Suprapubic skin (tissue), 4 donors: ENCODE results near the gene CDHR3. TPM values are rescaled to one million over a fixed set of nuclear protein-coding genes. Genes with fewer than 3 reads are reported as not detected.

Experiments
- DNase-seq, 2 donors: peaks; one replicate each; pipeline ENCODE4 v3.0.0-alpha.2; 2019; ENCODE audit warnings: low spot score in 2 of 2
- H3K27ac ChIP-seq: fragments of 200-600 bp; sonication (generic); one replicate; pipeline ENCODE4 v1.5.1; 2019
- H3K27me3 ChIP-seq: fragments of 200-600 bp; sonication (generic); one replicate; pipeline ENCODE4 v1.5.1; 2019
- H3K36me3 ChIP-seq: fragments of 200-600 bp; sonication (generic); one replicate; pipeline ENCODE4 v1.5.1; 2019
- H3K4me1 ChIP-seq: fragments of 200-600 bp; sonication (generic); one replicate; pipeline ENCODE4 v1.5.1; 2019
- H3K4me3 ChIP-seq: fragments of 200-600 bp; sonication (generic); one replicate; pipeline ENCODE4 v1.5.1; 2019; ENCODE audit warnings: mild to moderate bottlenecking
- H3K9me3 ChIP-seq: fragments of 200-600 bp; sonication (generic); one replicate; pipeline ENCODE4 v1.5.1; 2019
- EP300 ChIP-seq: sonication (generic); formaldehyde crosslinking; IDR thresholded peaks from one replicate; pipeline ENCODE4 v1.6.1; 2017; ENCODE audit warnings: antibody characterized with exemption
- POLR2A ChIP-seq, 2 donors: fragments of 450-650 bp; IDR thresholded peaks; one replicate each; pipeline ENCODE4 v1.6.1; 2017; ENCODE audit warnings: antibody characterized with exemption in 2 of 2, mild to moderate bottlenecking in 2 of 2, moderate library complexity in 2 of 2
- POLR2AphosphoS5 ChIP-seq, 3 donors: sonication (generic); formaldehyde crosslinking; IDR thresholded peaks; one replicate each; pipeline ENCODE4 v1.6.1; 2017; ENCODE audit warnings: antibody characterized with exemption in 3 of 3
- WGBS: methylation state at CpG from one replicate; pipeline ENCODE4 v1.1.5; 2018; 5-methylcytosine and 5-hydroxymethylcytosine counted together
- total RNA-seq, 4 donors: library from RNA; depleted of rRNA; stranded (reverse); fragments of >200 nt; gene quantifications; one replicate each; pipeline ENCODE4 v1.1.0, GENCODE V29; 2016
- TF ChIP-seq, protein P1 (sequence below), 2 donors: fragments of 200-600 bp in 1 of 2; fragments of 450-650 bp in 1 of 2; sonication (generic) in 1 of 2; IDR thresholded peaks; one replicate each; pipeline ENCODE4 v1.5.1; 2016 to 2019; ENCODE audit warnings: antibody characterized with exemption in 2 of 2, mild to moderate bottlenecking in 1 of 2, moderate library complexity in 1 of 2

Gene CDHR3
- total RNA-seq, 4 donors from 2014 or later, result 1.3 to 6.5 (median 2.7) TPM

DNA sequence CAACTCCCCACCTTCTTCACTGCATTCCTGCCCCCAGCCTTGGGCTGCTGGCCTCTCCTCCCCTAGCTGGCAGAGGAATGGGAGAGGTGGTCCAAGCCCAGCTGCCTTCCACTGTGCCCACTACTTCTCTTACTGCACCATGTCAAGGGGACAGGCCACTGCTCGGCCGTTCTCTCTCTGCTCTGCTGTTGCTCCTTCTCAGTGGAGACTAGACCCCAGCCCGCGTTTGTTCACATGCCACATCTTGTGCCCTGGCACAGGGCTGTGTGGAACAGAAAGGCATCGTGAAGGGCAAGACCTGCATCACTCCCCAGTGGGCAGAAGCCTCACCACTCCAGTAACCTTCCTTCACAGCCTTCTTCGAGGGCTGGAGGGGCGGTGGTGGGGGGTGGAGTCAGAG lies 711 bp upstream of the CDHR3 start:
- 83% methylated on average over 5 of the region's 7 CpGs for WGBS
- no peaks in the 10 kb centered on the region for H3K9me3 ChIP-seq
- DNase-seq, result no peak

DNA sequence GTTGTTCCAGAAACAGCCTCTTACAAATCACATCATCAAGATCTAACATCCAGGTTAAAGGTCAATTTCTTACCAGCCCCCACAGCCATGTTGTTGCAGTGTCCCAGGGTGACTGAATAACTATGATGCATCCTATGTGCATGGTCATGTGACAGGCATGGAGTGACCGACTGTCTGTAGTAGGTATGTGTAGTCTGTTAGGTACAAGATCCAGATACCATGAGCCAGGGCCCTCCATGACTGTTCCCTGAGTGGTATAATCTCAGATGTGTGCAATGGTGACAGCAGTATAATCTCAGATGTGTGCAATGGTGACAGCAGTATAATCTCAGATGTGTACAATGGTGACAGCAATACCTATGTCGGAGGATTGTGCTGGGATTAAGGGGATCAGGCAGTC lies 8.8 kb downstream of the CDHR3 start:
- no peak overlapping the region for H3K27ac ChIP-seq
- no peaks in the 10 kb centered on the region for H3K36me3 ChIP-seq
- TF ChIP-seq, protein P1, sequence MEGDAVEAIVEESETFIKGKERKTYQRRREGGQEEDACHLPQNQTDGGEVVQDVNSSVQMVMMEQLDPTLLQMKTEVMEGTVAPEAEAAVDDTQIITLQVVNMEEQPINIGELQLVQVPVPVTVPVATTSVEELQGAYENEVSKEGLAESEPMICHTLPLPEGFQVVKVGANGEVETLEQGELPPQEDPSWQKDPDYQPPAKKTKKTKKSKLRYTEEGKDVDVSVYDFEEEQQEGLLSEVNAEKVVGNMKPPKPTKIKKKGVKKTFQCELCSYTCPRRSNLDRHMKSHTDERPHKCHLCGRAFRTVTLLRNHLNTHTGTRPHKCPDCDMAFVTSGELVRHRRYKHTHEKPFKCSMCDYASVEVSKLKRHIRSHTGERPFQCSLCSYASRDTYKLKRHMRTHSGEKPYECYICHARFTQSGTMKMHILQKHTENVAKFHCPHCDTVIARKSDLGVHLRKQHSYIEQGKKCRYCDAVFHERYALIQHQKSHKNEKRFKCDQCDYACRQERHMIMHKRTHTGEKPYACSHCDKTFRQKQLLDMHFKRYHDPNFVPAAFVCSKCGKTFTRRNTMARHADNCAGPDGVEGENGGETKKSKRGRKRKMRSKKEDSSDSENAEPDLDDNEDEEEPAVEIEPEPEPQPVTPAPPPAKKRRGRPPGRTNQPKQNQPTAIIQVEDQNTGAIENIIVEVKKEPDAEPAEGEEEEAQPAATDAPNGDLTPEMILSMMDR (IDR thresholded peaks at IDR 0.05), result no peak
- TF ChIP-seq POLR2AphosphoS5 (IDR thresholded peaks at IDR 0.05), result no peak
- no peak for TF ChIP-seq EP300
- TF ChIP-seq POLR2A (IDR thresholded peaks at IDR 0.05), result no peak
- no peaks in the 10 kb centered on the region for H3K27me3 ChIP-seq
- no peak for DNase-seq
- no peak overlapping the region for H3K4me3 ChIP-seq
- no peaks in the 10 kb centered on the region for H3K4me1 ChIP-seq
- 96% methylated on average over 2 of the region's 2 CpGs for WGBS
- H3K9me3 ChIP-seq, result no peaks in the 10 kb centered on the region

More for the DNA sequence above, 711 bp upstream of the CDHR3 start:
- TF ChIP-seq, protein P1 (IDR thresholded peaks at IDR 0.05), result no peak
- TF ChIP-seq EP300 (no peak), POLR2AphosphoS5 (IDR thresholded peaks at IDR 0.05) (no peak), POLR2A (IDR thresholded peaks at IDR 0.05) (no peak)
- no peaks in the 10 kb centered on the region for H3K4me1 ChIP-seq
- H3K4me3 ChIP-seq, result no peak overlapping the region
- no peak overlapping the region for H3K27ac ChIP-seq
- H3K36me3 ChIP-seq, result no peaks in the 10 kb centered on the region
- H3K27me3 ChIP-seq, result no peaks in the 10 kb centered on the region

DNA sequence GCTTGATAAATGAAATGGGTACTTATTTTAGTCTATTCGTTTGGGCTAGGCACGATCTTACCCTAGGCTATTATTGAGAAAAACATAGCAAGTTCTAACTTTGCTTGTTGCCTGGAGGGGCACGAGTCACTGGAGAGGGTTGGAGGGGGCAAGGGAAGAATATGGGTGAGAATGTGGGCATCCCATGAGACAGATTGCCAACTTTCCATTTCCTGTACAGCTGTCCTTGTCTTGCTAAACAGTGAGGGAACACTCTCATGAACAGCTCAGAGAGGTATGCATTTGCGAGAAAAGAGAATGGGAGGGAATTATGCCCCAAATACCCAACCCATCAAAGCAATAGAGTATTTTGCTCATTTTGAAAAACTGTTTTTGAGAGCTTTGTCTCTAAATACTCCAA lies 9.2 kb downstream of the CDHR3 start:
- TF ChIP-seq POLR2AphosphoS5 (IDR thresholded peaks at IDR 0.05) (no peak), POLR2A (IDR thresholded peaks at IDR 0.05) (no peak), EP300 (no peak)
- TF ChIP-seq, protein P1 (IDR thresholded peaks at IDR 0.05), result no peak

DNA sequence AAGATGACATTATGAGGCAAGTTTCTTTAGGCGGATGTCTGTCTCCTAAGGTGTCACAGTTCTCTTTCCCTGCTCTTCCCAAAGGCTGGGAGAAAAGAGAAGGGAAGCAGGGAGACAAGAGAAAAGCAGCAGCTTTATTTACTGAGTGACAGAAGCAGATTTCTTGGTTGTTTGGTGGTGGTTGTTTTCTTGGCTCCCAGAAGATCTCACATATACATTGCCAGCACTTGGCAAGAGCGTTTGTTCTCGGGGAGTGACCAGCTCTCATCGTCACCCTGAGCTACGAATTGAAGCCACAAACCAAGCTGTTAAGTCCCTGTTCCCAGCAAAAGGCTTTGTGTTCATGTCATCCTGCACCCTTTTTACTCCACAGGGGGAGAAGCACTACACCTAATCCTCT lies 11.4 kb downstream of the CDHR3 start:
- Histone ChIP-seq H3K36me3 (no peaks in the 10 kb centered on the region), H3K27ac (no peak overlapping the region), H3K9me3 (no peaks in the 10 kb centered on the region), H3K4me1 (no peaks in the 10 kb centered on the region), H3K4me3 (no peak overlapping the region), H3K27me3 (no peaks in the 10 kb centered on the region)
- DNase-seq, result no peak
- 77% methylated on average over 5 of the region's 5 CpGs for WGBS
- TF ChIP-seq, protein P1 (IDR thresholded peaks at IDR 0.05), result no peak
- TF ChIP-seq EP300 (no peak), POLR2AphosphoS5 (IDR thresholded peaks at IDR 0.05) (no peak), POLR2A (IDR thresholded peaks at IDR 0.05) (no peak)

More for the DNA sequence above, 9.2 kb downstream of the CDHR3 start:
- no peaks in the 10 kb centered on the region for H3K27me3 ChIP-seq
- DNase-seq, result no peak
- H3K9me3 ChIP-seq, result no peaks in the 10 kb centered on the region
- WGBS, result 52% methylated on average over 4 of the region's 4 CpGs
- H3K27ac ChIP-seq, result no peak overlapping the region
- H3K36me3 ChIP-seq, result no peaks in the 10 kb centered on the region
- H3K4me3 ChIP-seq, result no peak overlapping the region
- H3K4me1 ChIP-seq, result no peaks in the 10 kb centered on the region

DNA sequence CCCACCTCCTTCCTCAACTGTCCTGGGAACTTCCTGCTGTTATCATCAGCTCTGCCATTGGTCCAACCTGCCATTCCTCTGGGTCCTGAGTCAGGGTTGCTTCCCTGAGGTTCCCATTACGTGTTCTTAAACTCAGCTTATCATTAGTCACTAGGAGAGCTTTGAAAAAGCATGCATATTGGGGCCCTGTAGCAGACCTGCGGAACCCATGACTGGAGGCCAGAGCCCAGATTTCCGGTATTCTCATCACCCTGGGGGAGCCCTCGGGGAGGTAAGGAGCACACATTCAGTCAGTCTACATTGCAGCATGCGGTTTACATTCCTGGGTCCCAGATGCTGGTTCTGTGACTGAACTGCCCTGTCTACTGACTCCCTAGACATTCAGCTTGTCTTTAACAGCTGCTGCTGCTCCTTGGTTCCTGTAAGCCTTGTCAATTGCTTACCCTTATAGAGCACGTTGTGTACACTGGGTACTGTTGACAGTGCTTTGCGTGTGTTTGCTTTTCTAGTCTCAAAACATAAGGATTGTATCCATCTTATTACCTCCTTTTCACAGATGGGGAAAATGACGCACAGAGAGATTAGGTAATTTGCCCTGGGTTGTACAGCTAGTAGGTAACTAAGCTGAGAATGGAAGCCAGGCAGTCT lies 12.8 kb downstream of the CDHR3 start:
- no peak for DNase-seq

More for the DNA sequence above, 12.8 kb downstream of the CDHR3 start:
- H3K27me3 ChIP-seq, result no peaks in the 10 kb centered on the region
- H3K9me3 ChIP-seq, result no peaks in the 10 kb centered on the region
- 93% methylated on average over 8 of the region's 8 CpGs for WGBS
- TF ChIP-seq EP300, result no peak
- TF ChIP-seq, protein P1 (IDR thresholded peaks at IDR 0.05), result no peak
- TF ChIP-seq POLR2AphosphoS5 (IDR thresholded peaks at IDR 0.05), result no peak
- TF ChIP-seq POLR2A (IDR thresholded peaks at IDR 0.05), result no peak
- no peaks in the 10 kb centered on the region for H3K36me3 ChIP-seq
- H3K4me1 ChIP-seq, result no peaks in the 10 kb centered on the region
- no peak overlapping the region for H3K4me3 ChIP-seq
- no peak overlapping the region for H3K27ac ChIP-seq
